CD4-positive, alpha-beta T cell treated with Interleukin-17A for 1 hour (primary cell): ENCODE measurements around the gene LY86.
"Not testable (repeated sequence)": the region's sequence is repeated elsewhere in the genome, so short reads cannot be mapped to it uniquely, and the experiment has no call there.

ENCODE experiments used
- DNase-seq: peaks from one replicate; pipeline ENCODE4 v3.0.0-alpha.2; 2020

Gene LY86

DNA sequence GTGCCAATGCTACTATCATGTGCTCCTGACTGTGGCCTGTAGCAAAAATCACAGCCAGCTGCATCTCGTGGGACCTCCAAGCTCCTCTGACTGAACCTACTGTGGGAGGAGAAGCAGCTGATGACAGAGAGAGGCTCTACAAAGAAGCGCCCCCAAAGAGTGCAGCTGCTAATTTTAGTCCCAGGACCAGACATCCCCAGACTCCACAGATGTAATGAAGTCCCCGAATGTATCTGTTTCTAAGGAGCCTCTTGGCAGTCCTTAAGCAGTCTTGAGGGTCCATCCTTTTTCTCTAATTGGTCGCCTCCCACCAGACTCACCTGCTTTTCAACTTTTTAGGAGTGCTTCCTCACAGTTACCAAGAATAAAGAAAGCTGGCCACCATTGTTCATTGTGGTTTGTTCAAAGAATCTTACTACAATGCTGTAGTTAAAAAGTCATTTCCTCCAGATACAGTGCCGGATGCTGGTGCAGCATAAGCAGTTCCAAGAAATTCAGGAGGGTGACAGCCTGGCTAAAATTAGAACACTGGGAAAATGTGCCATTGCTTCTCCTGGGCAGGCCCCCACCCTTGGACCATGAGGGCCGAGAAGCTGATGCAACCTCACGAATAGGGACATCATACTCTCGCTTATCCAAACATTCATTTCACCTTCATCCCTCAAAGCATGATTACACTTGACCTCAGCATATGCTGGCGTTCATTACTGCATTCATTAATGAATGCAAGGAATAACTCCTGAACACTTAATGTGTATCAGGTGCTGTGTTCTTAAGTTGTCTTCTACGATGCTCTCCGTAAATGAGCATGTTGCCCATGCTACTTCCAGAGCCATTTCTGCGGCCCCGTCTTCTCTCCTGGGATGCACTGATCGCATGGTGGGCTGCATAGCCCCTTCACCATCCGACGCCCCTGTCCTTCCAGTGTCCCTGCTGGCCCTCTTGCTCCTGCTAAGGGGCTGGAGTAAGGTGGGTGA is 66.4 kb downstream of the LY86 start:
- DNase-seq = no peak

- DNase-seq = no peak
Observed at GRCh38 chr6:6655805-6656251, 67.3 kb downstream of the LY86 start.

GRCh38 chr6:6656287-6656686 is 67.8 kb downstream of the LY86 start:
- no peak for DNase-seq

DNA sequence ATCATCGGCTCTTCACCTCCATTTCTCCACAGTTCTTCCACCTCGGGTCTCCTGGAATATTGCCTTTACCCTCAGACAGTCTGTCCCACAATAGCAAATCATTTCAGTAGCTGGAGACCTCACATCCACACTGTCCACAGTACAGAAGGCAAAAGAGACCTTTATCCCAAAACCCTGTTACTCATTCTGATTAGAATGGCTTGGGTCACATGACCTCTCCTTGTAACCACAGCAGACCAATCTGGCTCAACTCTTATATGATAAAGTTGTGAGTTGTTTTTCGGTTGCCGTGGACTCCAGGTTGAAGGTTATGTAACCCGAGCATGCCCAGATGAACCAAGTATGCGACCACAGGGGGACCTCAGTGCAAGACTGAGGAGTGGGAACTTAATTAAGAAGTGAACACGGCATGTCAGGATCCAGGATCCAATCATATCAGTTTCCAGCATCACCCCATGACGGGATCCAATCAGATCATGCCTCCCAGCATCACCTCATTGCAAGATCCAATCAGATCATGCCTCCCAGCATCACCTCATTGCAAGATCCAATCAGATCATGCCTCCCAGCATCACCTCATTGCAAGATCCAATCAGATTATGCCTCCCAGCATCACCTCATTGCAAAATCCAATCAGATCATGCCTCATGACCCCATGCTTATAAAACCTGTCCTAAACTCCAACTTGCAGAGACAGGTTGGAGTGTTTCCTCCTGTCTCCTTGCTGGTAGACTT is 68.7 kb downstream of the LY86 start:
- no peak for DNase-seq

DNA sequence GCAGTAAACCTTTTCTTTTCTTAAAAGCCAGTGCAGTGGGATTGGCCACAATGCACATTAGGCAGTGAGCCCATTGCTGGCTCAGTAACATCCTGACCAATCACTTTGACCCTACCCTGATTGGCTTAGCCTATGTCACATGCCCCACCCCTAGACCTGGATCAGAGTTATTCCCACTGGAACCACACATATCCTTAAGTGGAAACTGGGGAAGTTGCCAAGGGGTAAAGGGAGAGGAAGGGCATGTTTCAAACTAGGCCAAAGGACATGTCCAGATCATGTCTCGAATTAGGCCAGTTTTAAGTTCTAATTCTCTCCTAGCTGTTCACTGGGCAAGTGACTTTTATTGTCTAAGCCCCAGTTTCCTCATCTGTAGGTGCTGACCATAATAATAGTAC is 69.3 kb downstream of the LY86 start:
- DNase-seq = no peak

DNA sequence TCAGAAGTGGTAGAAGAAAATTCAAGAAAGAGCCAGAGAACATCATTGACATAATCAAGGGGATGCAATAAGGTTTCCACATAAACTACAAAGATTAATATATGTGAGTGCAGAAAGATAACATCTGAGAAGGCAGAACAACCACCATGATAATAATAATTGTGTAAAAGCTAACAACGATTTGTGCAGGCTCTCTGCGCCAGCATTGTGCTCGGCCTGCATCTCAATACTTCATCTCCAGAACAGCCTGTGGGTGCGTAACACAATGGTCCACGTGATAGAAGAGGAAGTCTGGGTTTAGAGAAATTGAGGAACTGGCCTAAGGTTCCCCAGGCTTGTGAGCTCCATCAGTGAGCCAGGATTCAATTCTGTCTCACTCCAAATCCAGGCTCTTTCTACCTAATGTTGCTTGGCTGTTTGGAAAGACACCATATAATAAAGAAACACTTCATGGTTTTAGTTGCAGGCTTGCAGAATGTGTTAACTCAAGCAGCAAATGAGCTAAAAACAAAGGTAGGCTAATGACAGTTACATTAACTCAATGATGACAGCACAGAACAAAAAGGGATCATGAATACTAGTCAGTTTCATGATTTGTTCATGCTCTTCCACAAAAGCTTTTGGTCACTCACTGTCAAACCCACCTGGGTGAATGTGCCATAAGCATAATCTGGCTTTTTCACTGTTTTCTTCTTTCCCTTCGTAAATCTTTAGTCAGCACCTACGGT is 71.2 kb downstream of the LY86 start:
- DNase-seq = no peak

DNA sequence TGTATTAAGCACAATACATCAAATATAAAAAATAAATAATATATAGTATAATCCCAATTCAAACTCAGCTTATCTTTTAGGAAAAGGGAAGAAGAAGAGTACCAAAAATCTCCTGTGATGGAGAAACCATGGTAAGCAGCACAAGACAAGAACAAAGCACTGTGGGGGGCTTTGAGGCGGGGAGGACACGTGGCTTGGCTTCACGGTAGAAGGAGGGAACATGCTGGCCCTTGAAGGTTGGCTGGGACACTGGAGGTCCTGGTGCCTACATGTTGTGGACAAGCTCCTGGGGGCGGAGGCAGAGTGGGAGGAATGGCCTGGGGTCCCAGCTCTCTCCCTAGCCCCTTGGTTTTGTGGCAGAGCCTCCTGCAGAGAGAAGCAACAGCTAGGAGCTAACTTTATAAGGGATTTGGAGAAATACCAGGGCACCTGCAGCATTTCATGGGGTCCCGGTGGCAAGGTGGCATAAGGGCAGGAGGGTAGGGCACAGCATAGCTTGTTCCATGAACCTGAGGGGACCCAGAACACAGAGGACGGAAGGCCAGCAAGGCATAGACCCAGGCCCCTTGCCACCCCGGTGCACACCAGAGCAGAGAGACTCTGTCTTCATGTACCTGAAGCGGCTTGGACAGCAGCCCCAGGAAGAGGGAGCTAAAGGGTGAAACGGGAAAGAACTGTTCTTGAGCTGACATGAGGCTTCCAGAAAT is 72.0 kb downstream of the LY86 start:
- no peak for DNase-seq

DNA sequence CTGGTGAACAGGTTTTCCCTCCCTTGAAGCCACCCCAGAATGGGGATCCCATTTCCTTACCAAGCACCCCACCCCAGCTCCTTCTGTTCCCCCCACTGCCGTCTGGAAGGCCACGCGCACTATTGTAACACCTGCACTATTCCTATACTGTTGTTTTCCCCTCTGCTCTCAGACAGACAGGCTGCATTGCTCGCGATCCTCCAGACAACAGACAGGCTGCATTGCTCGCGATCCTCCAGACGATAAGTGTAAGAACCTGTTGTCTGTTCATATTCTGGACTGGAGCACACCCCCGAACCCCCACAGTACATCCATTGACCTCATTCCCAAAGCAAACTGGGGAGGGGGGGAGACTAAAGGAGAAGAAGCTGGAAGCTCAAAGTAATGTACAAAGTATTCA is 72.7 kb downstream of the LY86 start:
- DNase-seq = no peak

DNA sequence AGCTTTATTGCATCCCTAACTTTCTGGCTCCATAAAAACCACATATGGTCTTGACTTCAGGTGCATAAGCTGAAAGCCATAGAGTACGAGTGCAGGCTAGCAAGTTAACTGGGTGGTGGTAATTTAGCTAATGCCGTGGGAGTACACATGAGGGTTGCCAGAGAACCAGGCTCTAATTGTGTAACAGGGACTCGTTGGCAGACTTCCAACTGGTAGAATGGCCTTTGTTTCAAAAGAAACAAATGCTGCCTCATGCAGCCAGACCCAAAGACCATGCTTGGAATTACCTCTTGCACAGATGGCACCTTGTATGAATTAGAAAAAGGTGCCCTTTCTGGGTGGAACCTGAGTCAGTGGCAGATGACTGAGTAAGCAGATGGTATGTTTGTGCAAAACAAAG is 73.2 kb downstream of the LY86 start:
- no peak for DNase-seq

DNA sequence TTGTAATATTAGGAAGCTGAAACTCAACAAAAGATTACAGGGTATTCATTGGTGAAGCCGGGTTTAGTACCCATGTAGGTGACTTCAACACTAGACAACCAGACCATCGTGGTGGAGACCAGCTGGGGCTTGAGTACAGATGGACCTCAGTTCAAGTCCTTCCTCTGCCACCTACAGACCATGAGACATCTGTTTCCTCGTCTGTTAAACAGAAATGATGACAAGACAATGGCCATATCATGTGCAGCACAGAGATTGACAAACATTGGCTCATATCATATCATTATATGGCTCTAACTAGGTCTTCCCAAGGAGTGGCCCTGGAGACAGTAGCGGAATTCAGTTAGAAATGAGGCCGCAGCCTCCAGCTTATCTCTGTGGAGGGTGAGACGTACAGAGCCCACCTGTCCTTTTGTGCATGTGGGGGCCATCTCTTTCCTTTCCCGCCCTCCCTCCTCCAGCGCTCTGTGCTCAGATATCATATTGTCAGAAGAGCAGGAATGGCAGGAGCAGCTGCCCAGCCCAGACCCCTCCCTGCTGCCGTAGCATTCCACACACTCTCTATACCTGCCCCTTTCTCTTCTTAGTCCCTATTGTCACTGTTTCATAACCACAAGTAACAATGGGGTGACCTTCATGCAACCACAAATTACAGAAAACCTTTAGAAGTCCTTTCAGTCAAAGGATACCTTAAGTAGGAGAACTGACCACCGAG is 75.1 kb downstream of the LY86 start:
- DNase-seq = no peak

GRCh38 chr6:6665555-6666243 is 77.2 kb downstream of the LY86 start:
- DNase-seq = no peak

DNA sequence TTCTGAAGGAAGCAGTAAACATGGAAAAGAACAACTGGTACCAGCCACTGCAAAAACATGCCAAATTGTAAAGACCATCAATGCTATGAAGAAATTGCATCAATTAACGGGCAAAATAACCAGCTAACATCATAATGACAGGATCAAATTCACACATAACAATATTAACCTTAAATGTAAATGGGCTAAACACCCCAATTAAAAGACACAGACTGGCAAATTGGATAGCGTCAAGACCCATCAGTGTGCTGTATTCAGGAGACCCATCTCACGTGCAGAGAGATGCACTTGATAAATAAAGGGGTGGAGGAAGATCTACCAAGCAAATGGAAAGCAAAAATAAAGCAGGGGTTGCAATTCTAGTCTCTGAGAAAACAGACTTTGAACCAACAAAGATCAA is 81.6 kb downstream of the LY86 start:
- not testable (repeated sequence) for DNase-seq

DNA sequence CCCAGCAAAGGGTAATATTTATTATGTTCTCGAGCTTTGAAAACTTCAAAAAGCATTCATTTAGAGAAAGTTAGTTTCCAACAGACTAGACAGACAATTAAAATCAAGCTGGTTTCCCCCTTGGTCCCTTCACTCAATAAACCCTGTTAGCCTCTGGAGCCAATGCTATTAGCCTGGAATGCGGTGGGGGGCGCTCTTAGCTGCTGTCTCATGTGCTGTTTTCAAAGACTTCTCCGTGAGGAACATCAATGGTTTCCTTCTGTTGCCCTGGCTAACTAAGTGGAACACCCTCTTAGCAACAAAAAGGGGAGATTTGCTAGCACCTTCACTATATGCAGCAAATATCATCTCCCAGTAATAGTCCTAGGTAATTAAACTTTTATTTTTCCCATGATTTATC is 86.4 kb downstream of the LY86 start:
- DNase-seq = no peak

GRCh38 chr6:6676910-6677441 is 88.5 kb downstream of the LY86 start:
- peak; percentile 77 for DNase-seq

DNA sequence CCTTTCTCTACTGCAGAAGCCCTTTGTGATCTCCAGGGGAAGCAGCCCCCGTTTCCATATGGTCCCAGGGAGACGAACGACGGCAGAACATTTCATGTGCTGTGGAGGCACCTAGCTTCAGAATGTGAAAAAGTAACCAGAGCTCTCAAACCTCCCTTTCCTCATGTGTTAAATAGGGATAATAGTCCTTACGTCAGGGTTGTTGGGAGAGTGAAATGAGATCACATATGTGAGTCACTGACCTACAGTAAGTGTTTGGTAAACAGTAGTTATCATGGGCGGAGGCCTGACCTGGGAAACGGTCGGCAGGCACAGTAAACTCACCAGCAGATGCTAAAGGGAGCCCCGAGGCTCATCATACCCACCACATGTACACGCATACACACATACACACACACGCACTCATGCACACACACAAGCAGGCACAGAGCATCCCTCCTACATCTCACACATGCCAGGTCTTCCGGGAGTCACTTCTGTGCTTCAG is 89.7 kb downstream of the LY86 start:
- DNase-seq = no peak

GRCh38 chr6:6678811-6679210 is 90.3 kb downstream of the LY86 start:
- DNase-seq = no peak

- no peak for DNase-seq
Observed at GRCh38 chr6:6679633-6680032, 91.1 kb downstream of the LY86 start.

GRCh38 chr6:6680526-6680925 is 92.0 kb downstream of the LY86 start:
- no peak for DNase-seq

DNA sequence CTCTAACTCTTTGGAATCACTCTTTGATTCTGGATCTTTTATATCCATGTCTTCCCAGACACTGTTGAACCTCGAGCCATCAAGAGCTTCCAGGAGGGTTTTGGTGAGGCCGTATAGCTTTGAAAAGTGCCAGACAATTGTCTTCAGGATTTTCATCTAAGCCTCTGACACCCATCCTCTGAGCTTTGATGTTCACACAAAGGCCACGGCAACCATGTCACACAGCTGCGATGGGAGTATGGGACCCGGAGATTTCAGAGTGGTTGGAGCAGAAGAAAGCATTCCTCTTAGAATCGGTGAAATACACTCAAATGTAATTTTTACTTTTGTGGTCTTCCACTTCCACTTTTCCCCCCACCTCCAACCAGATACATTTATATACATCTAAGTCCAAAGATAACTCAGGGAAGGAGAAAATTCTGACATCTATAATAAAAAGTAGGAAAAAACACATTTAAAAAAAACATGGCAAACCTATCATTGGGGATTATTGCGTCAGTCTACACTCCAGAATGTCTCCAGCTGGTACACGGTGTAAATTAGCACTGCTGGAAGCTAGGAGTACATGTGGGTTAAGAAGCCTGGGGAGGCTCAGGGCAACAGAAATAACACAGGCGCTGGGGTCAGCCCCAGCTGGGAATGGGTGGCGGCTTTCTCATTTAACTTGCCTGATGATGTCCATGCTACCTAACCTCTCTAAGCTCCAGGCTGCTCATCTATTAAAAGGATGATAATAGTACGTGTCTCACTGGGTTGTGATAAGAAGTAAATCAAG is 92.7 kb downstream of the LY86 start:
- DNase-seq = no peak

DNA sequence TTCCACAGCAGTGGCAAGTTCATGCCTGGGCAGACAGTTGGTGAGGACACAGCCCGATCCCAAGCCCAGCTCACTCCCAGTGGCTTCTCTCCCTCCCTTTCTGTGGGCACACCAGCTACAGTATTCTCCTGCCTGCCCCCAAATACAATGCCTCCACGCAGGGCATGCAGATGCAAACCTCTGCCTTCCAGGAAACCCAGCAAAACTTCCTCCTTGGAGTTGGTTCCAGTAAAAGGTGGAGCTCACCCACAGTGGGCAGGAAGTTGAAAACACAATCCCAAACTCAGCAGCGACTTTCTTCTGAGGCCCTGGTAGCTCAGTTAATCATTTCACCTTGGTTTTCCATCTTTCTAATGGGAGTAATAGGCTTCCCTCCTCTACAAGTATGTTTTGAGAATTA is 93.7 kb downstream of the LY86 start:
- DNase-seq = no peak
